Femur (tissue), 1 donor: ENCODE data around the gene FAM240B.

Experiments
- DNase-seq: peaks from one replicate; pipeline ENCODE4 v3.0.0-alpha.2; 2017

FAM240B gene

GRCh38 chr9:38697776-38698300, 22.1 kb downstream of the FAM240B start:
- no peak for DNase-seq

DNA sequence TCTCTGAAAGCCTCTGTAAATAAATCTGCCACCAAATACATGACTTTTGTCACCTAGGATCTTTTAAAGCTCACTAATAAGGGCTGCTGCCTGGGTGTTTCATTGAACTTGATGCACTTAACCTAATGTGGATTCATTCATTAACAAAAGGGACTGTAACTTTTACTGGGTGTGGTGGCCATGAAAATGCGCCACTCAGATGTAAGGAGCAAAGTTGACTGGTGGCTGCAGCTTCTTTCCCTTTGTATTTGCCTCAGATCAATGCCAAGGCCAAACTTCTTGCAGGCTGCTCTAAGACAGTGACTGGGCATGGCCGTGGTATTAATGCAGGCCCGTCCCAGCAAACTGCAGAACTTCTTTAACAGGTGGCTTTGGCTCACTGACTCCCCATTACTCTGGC, 22.9 kb downstream of the FAM240B start:
- no peak for DNase-seq

DNA sequence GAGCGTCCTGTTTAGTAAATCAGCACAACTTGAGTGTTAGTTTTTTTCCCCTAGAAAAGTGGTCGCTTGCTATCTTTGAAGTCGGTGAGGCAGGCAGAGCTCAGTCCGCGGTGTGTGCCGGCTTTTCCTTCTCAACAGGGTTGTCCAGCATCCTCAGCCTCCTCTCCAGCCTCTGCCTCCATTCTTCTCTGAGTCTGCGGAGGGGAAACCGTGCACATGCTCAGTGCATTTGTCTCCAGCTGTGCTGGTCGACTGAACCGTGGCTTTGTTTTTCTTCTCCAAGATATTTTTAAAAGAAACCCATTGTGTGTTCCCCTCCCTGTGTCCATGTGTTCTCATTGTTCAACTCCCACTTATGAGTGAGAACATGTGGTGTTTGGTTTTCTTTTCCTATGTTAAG, 25.3 kb downstream of the FAM240B start:
- no peak for DNase-seq

- DNase-seq: no peak
These were observed 27.2 kb downstream of the FAM240B start for GRCh38 chr9:38692707-38693106.

GRCh38 chr9:38690574-38690973, 29.4 kb downstream of the FAM240B start:
- DNase-seq: no peak

GRCh38 chr9:38689678-38690077, 30.3 kb downstream of the FAM240B start:
- DNase-seq: no peak

DNA sequence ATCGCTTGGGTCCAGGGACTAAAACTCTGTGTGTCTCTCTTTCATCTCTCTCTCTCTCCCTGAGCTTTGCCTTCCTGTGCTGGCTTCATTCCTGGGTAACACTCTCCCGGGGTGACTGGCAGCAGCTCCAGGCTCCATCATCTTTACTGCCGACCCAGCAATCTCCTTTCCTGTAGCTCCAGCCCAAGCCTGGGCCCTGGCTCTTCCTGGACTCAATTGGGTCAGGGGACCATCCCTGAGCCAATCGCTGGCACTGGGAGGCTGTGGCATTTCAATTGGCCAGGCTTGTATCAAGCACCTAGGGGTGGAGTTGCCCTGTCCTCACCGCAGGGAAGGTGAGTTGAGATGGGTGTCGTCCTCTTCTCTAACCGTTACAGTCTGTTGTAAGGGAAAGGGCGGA, 31.9 kb downstream of the FAM240B start:
- DNase-seq: no peak

- DNase-seq: peak; percentile 50
These were observed 32.5 kb downstream of the FAM240B start for GRCh38 chr9:38687389-38687842.

DNA sequence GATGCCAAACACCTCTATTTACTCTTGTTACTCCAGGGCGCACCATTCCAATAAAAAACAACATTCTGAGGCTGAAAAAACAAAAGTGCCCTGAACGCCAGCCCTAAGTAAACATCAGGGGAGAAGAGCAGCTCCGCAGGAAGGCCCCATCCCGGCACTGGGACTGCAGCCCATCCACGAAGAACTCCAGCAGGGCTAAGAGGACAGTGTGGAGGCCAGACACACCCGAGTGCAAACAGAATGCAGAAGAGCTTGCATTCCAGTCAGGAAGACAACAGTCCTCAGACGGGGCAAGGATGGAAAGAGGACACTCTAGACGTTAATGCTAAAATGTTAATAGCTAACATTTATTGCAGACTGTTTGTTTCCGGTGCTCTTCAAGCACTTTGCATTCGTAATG, 33.0 kb downstream of the FAM240B start:
- DNase-seq: no peak

GRCh38 chr9:38685535-38685934, 34.4 kb downstream of the FAM240B start:
- no peak for DNase-seq

GRCh38 chr9:38683336-38683735, 36.6 kb downstream of the FAM240B start:
- DNase-seq: no peak

DNA sequence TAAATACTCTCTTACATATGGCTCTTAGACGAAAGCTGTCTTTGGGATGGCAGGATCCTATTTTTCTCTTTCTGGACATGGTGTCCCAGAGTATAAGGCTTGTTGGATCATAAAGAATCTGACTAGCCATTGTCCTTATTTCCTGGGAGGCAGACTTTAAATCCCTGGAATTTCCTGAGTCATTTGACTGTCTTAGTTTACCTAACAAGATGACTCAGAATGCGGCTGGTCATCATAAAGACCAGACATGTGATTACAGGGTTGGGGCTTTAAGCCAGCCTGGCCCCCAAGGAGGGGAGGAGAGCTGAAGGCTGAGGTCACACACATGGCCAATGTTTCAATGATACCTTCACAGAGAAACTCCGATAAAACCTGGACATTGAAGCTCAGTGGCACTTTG, 37.2 kb downstream of the FAM240B start:
- peak; percentile 31 for DNase-seq

DNA sequence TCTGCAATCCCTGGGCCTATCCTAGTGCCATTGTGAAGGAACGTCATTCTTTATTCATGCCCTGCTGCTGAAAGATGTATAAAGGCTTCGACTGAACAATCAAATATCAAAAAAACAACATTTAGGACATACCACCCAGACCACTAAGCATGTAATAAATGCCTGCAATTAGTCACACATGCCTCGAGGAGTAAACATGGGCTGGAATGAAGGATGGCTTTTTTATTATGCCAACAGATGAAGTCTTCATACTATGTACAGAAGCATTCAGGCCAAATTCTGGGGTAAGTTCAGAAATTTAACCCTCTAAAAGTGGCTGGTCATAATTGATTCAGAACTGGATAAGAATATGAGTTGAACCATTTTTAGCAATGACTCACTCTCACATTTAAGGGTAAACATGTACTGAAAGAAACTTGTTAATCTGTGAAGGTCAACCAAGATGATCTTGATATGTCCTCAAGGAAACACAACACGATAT, 38.1 kb downstream of the FAM240B start:
- no peak for DNase-seq

DNA sequence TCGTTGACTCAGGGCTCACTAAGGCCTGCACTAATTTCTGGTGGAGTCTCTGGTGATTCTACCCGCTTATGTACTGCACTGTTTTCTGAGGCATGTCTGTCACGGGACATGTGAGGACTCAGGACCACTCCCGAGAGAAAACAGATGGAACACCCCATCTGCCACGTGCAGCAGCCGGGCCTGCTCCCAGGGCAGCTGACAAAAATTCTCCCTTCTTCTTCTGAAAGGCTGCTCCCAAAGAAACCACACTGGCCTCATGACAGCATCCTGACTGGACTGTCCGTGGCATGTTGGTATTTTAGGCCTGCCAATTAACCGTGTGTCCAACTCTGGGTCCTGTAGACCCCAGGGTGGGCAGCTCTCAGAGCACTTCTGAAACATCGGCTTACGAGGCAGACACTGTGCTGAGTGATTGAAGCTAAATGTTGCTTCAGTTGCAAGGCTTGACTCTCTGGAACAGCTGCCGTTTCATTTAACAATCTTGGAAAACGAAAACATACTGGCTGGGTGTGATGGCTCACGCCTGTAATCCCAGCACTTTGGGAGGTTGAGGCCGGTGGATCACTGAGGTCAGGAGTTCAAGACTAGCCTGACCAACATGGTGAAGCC, 39.0 kb downstream of the FAM240B start:
- peak; percentile 55 for DNase-seq

DNA sequence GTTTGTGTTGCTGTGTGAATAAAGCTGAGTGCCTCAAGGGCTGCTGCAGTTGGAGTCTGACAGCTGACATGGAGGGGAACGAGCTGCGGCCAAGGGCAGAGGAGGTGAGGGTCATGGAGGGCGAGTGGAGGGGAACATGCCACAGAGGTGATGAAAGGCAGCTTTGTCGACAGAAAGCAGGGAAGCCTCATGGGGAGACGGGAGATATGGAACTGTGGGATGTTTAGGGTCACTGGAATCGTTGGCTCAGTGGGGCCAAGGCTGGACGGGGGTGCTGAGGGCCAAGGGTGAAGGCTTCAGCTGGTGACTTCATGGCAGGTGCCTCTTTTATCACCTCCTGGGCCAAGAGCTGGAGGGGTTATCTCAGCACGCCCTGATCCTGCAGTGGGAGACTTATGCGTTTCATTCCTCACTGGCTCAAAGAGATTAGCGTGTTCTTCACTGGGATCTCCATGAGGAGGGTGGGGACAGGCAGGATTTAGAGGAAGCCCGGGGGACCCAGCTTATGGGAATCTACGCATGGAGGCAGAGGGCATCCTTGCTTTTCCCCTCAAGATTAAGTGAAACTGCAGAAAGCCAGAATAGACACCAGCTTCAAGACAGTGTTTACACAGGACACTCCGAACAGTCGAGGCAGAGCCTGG, 42.2 kb downstream of the FAM240B start:
- no peak for DNase-seq

GRCh38 chr9:38675831-38676230, 44.1 kb downstream of the FAM240B start:
- no peak for DNase-seq

DNA sequence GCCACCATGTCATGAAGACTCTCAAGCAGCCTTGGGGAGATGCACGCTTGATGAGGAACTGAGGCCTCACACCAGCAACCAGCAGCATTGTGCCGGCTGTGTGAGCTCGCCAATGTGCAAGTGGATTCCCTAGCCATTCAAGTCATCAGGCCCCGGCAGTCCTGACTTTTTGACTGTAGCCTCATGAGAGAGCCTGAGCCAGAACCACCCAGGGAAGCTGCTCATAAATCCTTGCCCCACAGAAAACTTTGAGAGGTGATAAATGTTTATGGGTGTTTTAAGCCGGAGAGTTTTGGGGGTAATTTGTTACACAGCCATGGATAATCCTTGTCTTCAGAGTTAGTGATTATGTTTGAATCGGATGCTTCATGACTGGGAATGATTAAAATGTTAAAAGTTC, 44.7 kb downstream of the FAM240B start:
- no peak for DNase-seq

DNA sequence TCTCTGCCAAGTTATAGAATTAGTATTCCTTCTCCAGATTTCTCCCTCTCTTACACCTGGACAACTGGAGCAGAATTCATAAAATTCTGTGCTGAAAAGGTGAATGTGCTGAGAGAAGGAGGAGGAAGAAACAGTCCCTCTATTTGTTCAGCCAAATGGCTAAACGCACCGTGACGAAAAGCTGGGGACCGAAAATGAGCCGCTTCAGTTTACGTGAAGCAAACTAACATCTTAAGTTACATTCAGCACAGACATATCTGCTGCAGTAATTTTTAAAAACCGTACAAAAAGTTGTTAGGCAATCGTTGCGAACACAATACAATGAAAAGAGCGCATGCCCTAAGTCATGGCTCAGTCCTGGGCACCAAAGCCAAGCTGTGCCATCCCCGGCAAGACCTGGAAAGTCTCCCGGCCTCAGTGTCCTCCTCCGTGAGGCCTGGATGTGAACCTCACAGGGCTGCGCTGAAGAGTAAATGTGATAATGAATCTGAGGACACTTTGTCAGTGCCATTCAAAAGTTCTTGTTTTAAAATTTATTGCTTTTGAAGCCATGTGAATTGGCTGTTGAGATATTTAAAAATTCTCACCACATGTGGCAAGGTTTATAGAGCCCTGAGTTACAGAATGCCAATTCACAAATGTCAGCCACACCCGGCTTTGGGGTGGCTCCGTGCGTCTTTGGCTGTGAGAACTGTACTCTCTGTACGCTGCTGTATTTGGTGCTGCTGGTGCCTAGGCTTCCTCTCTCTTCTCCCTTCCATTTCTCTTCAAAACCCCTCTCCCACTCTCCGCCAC, 46.3 kb downstream of the FAM240B start:
- no peak for DNase-seq

DNA sequence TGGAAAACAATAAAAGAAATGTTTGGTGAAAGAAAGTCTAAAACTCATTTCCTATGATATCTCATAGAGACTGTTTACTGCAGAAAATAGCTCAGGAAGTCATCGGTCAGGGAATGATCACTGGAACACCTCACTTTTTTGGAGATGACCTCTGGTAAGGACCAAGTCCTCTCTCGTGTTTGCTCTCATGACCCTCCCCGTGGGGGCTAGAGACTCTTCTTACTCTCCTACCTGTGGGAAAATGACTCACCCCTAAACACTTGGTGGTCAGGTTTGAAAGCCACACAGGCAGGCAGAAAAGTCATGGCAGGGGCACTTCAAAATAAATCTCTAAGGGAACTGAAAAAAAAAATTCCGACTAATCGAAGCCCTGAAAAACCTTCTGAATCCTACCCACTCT, 48.2 kb downstream of the FAM240B start:
- no peak for DNase-seq

- no peak for DNase-seq
These were observed 48.6 kb downstream of the FAM240B start for GRCh38 chr9:38671372-38671731.

- DNase-seq: no peak
These were observed 49.2 kb downstream of the FAM240B start for GRCh38 chr9:38670542-38671371.

DNA sequence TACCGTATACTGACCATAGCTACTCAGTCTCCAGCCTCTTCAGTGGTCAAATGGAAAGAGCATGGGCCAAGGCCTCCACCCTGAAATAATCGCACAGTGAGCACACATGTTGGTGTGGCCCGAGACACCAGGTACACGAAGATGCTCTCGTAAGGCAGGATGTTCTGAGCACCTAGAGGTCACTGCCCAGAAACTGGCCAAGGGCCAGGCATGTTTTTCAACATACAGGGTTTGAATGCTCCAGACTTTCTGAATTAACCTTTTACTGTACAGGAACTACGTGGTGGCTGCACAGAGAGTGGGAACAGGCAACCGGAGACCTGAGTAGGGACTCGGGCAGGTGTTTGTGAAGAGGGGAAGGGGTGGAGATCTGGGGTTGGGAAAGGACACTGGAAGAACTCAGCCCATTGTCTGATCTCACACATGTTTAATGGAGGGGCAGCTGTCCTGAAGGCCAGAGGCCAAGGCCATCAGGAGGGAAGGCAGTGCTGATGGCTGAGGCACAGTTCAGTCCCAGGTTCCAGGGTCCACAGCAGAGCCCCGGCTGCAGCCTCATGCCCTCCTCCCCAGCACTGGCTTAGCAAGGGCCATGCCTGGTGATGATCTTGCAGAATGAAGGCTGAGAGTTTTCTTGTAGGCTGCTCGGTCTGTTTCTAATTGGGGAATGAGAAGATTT, 51.0 kb downstream of the FAM240B start:
- DNase-seq: no peak
